SK-N-SH treated with all-trans-retinoic acid at 6 μM for 48 hours (cell line): ENCODE measurements around the gene RGS19.

Experiments
- BACH2 ChIP-seq: fragments of 250-450 bp; sonication (Bioruptor Pico); IDR thresholded peaks from 2 replicates; pipeline ENCODE4 v1.9.0; 2021; ENCODE audit warnings: mild to moderate bottlenecking, borderline replicate concordance
- GLIS3 ChIP-seq: fragments of 250-450 bp; sonication (Bioruptor Pico); IDR thresholded peaks from 2 replicates; pipeline ENCODE4 v1.5.0; 2020; ENCODE audit warnings: mild to moderate bottlenecking, moderate library complexity
- ISL1 ChIP-seq: fragments of 250-450 bp; sonication (Bioruptor Pico); IDR thresholded peaks from 2 replicates; pipeline ENCODE4 v2.1.2; 2022; ENCODE audit warnings: mild to moderate bottlenecking, moderate library complexity
- SNAI2 ChIP-seq: fragments of 250-450 bp; sonication (Bioruptor Pico); IDR thresholded peaks from 2 replicates; pipeline ENCODE4 v1.5.0; 2020; ENCODE audit warnings: mild to moderate bottlenecking, moderate library complexity
- ZFP3 ChIP-seq: fragments of 250-450 bp; sonication (Bioruptor Pico); IDR thresholded peaks from 2 replicates; pipeline ENCODE4 v1.5.0; 2020; ENCODE audit warnings: mild to moderate bottlenecking, moderate library complexity
- ZNF70 ChIP-seq: fragments of 450-650 bp; formaldehyde crosslinking; IDR thresholded peaks from 2 replicates; pipeline ENCODE4 v1.5.0; 2020; ENCODE audit warnings: mild to moderate bottlenecking, moderate library complexity
- ZNF8 ChIP-seq: fragments of 450-650 bp; formaldehyde crosslinking; IDR thresholded peaks from 2 replicates; pipeline ENCODE4 v1.5.0; 2020; ENCODE audit warnings: mild to moderate bottlenecking, moderate library complexity

- TF ChIP-seq ZNF8 (no peak), ISL1 (CRISPR knock-in tag) (no peak), SNAI2 (CRISPR knock-in tag) (no peak), BACH2 (no peak), GLIS3 (CRISPR knock-in tag) (no peak), ZFP3 (CRISPR knock-in tag) (no peak), ZNF70 (CRISPR knock-in tag) (no peak)
Observed at GRCh38 chr20:64048402-64049044, 30.8 kb downstream of the RGS19 start.
